Measurements from ENCODE around the gene BANP.
"Not testable (repeated sequence)": the region's sequence is repeated elsewhere in the genome, so short reads cannot be mapped to it uniquely, and the experiment has no call there.

Gene BANP

DNA sequence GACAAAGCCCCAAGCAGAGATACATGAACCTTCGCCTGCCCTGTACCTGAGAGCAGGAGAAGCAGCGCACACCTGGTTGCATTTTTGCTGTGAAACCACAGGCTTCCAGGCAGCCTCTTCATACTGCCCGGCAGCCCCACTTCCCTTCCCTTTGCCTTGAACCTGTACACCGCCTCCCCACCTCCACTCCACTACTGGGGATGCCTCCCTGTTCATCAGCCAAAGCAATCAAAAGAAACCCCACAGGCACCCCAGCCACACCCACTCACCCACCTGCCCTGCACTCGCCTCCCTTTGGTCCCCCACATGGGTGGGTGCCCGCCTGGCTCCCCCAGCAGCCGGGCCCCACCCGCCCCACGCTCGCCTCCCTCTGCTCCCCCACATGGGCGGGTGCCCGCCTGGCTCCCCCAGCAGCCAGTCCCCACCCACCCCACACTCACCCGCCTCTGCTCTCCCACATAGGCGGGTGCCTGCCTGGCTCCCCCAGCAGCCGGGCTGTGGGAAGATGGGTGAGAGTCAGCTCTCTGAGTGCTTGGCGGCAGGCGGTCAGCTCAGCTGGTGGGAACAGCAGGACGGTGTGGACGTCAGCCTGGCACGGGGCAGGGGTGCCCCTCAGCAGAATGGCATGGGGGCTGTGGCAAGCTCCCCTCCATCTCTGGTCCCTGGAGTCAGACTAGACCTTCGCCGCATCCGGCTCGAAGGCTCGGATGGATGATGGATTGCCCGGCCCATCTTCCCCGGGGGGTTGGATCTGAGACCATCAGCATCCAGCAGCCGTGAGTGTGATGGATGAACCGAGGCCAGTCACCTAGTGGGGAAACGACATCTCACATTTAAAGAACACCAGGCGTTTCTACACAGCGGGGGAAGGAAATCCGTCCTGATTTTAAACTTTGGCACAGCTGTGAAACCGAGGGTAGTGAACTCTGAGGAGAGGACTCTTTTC, 135.6 kb downstream of the BANP start:
- peaks cover 8% of the 10 kb centered on the region; the same call in 1 of the 2 replicates for H3K4me1 ChIP-seq (ENCODE audit: insufficient read depth, low read length)
- no peak overlapping the region for H3K9ac ChIP-seq (ENCODE audit: low read depth, low read length)
- no peaks in the 10 kb centered on the region for H3K9me3 ChIP-seq (ENCODE audit: control insufficient read depth, insufficient read depth, low read length)
- H3K36me3 ChIP-seq (ENCODE audit: insufficient read depth, low read length) = no peaks in the 10 kb centered on the region

DNA sequence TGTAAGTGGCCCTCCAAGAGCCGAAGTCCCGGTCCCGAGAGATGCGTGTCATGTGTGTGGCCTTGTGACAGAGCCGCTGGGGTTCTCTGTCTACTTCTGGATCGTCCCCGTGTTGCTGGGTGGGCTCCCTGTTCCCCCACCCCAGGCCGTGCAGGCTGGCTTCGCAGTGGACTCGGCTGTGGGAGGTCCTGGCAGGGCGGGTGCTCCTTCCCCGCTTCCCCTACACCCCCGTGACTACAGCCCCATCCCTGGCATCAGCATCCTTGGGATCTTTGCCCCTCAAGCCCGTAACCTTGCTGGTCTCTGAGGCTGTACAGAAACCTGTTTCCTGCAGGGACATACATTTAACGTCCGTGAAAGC, 136.3 kb downstream of the BANP start:
- Histone ChIP-seq H3K9ac (ENCODE audit: low read depth, low read length) (no peak overlapping the region), H3K4me1 (ENCODE audit: insufficient read depth, low read length) (peaks cover 8% of the 10 kb centered on the region; the same call in 1 of the 2 replicates), H3K36me3 (ENCODE audit: insufficient read depth, low read length) (no peaks in the 10 kb centered on the region), H3K9me3 (ENCODE audit: control insufficient read depth, insufficient read depth, low read length) (no peaks in the 10 kb centered on the region)

DNA sequence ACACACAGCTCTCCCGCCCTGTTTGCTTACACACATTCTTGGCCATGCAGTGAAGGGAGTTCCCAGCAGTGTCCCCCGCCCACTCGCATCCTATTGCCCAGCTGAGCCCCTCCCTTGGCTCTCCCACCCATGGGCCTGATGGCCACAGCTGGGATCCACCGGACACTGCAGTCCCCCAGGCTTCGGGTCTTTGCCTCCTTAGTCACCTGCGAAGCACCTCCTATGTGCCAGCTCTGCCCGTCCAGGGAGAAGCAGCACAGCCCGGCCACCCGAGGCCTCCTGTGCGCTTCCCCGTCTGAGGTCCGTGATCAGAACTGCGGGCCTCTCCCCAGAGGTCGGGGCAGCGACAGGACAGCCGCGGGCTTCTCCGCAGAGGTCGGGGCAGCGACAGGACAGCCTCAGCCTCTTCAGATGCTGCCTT, 136.9 kb downstream of the BANP start:
- H3K4me1 ChIP-seq (ENCODE audit: insufficient read depth, low read length) = peaks cover 8% of the 10 kb centered on the region; the same call in 1 of the 2 replicates
- H3K9ac ChIP-seq (ENCODE audit: low read depth, low read length) = no peak overlapping the region
- H3K36me3 ChIP-seq (ENCODE audit: insufficient read depth, low read length) = no peaks in the 10 kb centered on the region

DNA sequence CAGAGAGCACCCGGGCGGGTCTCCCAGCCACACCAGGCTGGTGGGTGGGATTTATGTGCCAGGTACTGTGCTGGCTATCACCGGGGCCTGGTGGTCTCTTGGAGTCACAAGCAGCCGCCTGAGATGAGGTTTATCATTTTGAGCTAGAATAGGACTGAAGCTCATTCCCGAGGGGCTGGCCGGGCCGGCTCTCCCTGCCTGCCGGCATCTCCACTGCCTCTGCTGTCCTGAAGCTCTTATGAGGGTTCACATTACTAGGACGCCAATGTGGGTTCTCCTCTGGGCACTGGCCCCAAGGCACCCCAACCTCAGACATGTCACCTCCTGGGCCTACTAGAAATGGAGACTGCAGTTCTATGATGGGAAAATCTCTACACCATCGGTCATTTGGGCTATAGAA, 137.4 kb downstream of the BANP start:
- not testable (repeated sequence) for H3K4me1 ChIP-seq (ENCODE audit: insufficient read depth, low read length); H3K9me3 ChIP-seq (ENCODE audit: control insufficient read depth, insufficient read depth, low read length); H3K36me3 ChIP-seq (ENCODE audit: insufficient read depth, low read length); H3K9ac ChIP-seq (ENCODE audit: low read depth, low read length)

More for the DNA sequence above, 136.9 kb downstream of the BANP start:
- no peaks in the 10 kb centered on the region for H3K9me3 ChIP-seq (ENCODE audit: control insufficient read depth, insufficient read depth, low read length)

DNA sequence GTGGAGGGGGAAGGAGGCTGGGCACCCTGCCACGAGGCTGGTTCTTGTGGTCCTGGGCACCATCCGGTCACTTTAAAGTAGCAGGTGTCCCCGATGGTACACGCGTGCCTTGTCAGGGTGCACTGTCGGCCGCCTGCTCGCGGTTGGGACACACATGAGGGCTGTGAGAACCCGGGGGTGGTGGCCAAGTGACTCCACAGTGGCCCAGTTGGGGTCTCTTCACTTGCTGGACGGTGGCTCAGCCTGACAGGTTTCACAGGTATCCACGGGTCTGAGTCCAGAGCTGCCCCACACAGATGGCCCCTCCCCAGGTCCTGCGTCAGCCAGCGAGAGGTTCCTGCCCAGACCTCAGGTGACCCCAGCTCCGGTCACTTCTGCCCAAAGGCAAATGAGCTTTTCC, 137.8 kb downstream of the BANP start:
- not testable (repeated sequence) for H3K9ac ChIP-seq (ENCODE audit: low read depth, low read length); H3K36me3 ChIP-seq (ENCODE audit: insufficient read depth, low read length); H3K9me3 ChIP-seq (ENCODE audit: control insufficient read depth, insufficient read depth, low read length); H3K4me1 ChIP-seq (ENCODE audit: insufficient read depth, low read length)

DNA sequence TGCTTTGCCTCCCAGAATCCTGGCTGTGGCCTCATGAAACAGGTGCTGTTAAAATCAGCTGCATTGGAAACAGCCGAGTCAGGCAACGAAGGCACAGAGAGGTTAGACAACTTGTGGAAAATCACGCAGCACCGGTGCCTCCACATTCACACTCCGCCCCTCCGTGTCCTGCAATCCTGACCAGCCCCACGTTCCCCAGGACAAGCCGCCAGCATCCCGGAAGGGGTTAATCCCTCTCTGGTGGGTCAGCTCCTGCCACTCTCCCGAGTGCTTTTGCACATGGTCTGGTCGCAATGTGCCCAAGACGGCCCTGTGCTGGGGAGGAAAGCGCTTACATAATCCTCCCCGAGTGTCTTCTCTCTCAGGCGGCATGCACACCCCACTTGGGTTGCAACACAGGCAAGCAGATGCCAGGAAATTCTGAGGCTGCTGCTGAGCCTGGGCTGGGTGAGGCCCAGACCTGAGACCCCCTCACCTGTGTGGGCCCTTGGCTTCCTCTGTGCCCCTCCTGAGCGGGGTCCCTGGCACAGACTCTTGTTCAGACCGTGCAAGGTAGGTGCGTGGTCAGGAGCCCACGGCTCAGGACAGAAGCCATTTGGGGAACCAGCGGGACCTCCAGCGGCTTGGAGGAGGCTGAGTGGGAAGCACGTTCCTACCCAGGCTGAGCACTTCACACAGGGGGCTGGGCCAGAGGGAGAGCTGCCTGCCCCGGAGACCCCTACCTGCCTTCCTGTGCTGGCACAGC, 138.6 kb downstream of the BANP start:
- H3K9me3 ChIP-seq (ENCODE audit: control insufficient read depth, insufficient read depth, low read length); H3K4me1 ChIP-seq (ENCODE audit: insufficient read depth, low read length); H3K36me3 ChIP-seq (ENCODE audit: insufficient read depth, low read length); H3K9ac ChIP-seq (ENCODE audit: low read depth, low read length): not testable (repeated sequence)

DNA sequence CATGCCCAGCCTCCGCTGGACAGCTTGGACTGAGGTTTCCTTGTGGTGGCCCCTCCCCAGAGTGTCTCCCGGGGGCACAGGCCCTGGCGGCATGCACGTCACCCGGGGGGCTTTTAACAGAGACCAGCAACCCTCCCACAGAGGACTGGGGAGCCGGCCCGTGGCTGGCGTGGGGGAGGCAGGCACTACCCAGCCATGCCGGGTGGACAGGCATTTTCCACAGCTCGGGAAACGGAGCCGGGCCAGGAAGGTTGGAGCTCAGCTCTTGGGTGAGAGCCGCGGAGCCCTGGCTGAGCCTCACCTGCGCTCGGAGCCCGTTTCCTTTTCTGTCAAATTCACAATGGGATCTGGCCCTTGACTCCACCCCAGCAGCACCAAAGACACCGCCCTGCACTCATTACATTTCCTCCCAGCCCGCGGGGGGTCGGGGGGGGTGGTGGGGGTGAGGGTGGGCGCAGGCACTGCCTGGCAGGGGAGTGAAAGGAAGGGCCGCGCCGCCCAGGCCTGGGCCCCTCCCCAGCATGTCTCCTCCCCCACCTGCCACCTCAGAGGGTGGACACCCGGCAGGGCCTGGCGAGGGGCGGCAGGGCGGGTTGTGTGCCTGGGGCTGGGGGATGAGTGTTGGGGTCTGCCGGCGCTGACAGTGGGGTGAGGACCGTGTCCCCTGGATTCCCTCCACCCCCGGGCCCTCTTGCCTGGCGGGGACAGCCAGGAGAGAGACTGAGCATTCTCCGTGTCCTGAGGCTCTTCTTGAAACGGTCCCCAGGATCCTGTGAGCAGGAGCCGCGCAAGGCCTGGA, 139.3 kb downstream of the BANP start:
- H3K9ac ChIP-seq (ENCODE audit: low read depth, low read length); H3K36me3 ChIP-seq (ENCODE audit: insufficient read depth, low read length); H3K4me1 ChIP-seq (ENCODE audit: insufficient read depth, low read length); H3K9me3 ChIP-seq (ENCODE audit: control insufficient read depth, insufficient read depth, low read length): not testable (repeated sequence)

DNA sequence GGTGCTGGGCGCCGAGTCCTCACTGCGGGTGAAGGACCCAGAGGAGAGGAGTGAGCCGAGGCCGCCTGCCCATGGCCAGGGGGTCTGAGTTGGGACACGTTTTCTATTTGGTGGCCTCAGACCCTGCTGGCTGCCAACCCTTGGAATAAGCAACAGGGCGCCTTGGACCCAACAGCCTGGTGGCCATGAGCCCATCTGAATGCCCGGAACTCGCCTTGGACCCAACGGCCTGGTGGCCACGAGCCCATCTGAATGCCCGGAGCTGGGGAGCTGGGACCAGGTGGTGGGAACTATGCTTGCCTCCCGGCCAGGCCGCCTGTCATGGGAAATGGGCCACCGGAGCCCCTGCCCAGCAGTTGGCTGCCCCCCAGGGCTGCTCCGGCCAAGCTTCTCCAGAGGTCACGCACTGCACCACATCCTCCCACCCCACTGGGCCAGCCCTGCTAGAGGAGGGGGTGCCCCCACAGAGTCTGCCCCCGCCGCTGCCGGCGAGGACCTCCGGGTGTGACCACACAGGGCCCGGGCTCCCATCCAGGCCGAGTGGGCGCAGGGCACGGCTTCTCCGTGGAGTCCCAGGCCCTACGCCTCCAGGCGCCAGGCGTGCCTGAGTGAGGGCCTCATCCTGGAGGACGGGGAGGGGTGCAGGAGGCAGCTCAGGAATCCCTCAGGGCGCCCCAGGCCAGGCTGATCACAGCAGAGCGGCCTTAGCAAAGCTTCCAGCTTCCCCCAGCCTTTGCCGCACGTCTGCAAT, 140.2 kb downstream of the BANP start:
- H3K36me3 ChIP-seq (ENCODE audit: insufficient read depth, low read length); H3K9me3 ChIP-seq (ENCODE audit: control insufficient read depth, insufficient read depth, low read length); H3K4me1 ChIP-seq (ENCODE audit: insufficient read depth, low read length); H3K9ac ChIP-seq (ENCODE audit: low read depth, low read length): not testable (repeated sequence)

DNA sequence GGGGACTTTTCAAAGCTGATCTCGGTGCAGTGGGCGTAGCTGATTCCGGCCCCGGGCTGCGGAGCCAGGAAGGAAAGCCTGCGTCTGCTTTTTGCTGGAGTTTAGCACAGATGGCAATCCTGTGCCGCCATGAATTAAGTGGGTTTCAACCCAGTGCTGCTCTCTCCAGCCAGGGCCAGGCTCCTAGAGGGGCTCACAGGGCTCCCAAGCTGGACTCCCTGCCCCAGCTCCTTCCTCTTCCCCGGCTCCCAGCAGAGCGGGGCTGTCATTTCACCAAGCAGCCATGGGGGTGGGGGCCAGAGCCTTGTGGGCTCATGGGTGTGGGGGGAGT, 140.7 kb downstream of the BANP start:
- not testable (repeated sequence) for H3K9ac ChIP-seq (ENCODE audit: low read depth, low read length); H3K36me3 ChIP-seq (ENCODE audit: insufficient read depth, low read length); H3K4me1 ChIP-seq (ENCODE audit: insufficient read depth, low read length); H3K9me3 ChIP-seq (ENCODE audit: control insufficient read depth, insufficient read depth, low read length)

DNA sequence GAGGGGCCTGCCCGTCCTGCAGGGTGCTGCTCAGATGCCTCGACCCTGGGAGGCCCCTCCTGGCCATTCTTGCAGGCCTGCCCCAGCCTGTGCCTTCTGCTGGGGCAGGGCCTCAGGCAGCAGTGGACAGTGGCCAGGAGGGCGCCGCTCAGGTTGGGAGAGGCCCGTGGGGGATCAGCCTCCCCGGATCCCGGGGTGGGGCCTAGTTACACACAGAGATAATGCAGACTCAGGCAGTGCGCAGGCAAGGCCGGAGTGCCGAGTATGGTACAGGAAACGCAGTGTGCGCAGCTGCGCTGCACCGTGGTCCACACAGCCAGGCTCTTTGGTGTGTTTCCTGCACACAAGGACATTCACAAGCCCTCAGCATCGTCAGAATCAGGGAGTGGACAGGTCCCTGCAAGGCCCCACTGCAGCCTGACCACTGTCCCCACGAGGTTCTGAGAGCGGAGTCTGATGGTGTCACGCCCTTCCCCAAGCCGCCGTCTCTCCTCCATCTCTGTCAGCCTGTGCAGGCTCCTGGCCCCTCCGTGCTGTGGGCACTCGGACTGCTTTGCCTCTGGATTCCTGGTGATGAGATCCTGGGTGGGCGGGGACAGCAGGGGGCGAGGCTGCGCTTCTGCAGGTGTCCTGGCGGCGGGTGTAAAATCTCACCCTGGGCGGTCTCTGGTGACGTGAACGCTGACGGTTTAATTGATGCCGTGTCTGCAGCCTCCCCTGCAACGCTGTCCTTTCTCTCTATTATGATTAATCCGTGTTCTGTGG, 141.7 kb downstream of the BANP start:
- H3K36me3 ChIP-seq (ENCODE audit: insufficient read depth, low read length); H3K9ac ChIP-seq (ENCODE audit: low read depth, low read length); H3K4me1 ChIP-seq (ENCODE audit: insufficient read depth, low read length); H3K9me3 ChIP-seq (ENCODE audit: control insufficient read depth, insufficient read depth, low read length): not testable (repeated sequence)

DNA sequence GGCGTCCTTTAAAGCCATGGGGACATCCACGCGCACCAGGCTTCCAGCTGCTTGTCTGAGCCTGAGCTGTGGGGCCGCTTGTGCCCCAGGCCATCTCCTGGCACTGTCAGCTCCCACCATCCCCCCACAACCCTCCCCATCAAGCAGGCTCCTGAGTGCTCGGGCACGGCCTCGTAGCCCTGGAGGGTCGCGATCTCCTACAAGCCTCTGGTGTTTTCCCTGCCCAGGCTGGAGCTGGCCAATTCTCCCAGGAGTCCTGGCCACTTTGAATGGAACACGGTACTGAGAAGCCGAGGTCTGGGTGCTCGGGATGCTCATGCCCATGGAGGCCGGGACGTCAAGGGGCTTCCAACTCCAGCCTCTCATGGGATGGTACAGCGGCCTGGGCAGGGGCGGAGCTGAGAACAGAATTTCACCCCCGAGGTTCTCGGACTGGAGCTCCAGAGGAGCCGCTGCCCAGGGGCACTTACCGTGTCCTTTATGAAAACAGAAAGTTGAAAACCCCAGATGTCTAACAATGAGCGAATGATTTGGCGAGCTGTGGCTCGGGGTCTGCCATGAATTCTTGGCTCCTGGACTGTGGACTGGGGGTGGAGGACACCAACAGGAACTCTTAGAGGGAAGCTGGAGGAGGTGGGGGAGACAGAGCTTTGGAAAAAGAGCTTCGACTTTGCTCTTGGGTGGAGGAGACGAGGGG, 142.5 kb downstream of the BANP start:
- H3K9ac ChIP-seq (ENCODE audit: low read depth, low read length); H3K9me3 ChIP-seq (ENCODE audit: control insufficient read depth, insufficient read depth, low read length); H3K36me3 ChIP-seq (ENCODE audit: insufficient read depth, low read length); H3K4me1 ChIP-seq (ENCODE audit: insufficient read depth, low read length): not testable (repeated sequence)

DNA sequence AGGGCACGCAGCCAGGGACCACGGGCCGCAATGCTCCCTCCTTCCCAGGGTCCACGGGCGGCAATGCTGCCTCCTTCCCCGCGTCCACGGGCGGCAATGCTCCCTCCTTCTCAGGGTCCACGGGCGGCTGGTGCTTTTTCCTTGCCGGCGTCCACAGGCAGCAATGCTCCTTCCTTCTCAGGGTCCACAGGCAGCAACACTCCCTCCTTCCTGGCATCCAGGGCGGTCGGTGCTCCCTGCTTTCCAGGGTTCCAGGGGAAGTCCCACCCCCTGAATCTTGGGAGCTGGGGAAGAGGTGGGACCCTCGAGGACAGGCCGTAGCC, 143.0 kb downstream of the BANP start:
- not testable (repeated sequence) for H3K9ac ChIP-seq (ENCODE audit: low read depth, low read length); H3K9me3 ChIP-seq (ENCODE audit: control insufficient read depth, insufficient read depth, low read length); H3K4me1 ChIP-seq (ENCODE audit: insufficient read depth, low read length); H3K36me3 ChIP-seq (ENCODE audit: insufficient read depth, low read length)

DNA sequence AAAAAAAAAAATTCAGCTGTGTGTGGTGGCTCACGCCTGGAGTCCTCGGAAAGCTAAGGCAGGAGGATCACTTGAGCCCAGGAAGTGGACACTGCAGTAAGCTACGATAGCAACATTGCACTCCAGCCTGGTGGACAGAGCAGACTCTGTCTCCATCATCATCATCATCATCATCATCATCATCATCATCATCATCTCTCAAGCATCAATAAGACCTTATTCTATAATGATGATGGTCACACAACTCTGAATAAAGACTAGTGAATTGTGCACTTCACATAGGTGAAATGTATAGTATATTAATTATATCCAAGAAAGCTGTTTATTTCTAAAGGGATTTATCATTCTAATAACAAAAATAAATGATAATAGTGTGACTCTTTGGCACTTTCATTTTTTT, 143.7 kb downstream of the BANP start:
- H3K9me3 ChIP-seq (ENCODE audit: control insufficient read depth, insufficient read depth, low read length); H3K36me3 ChIP-seq (ENCODE audit: insufficient read depth, low read length); H3K4me1 ChIP-seq (ENCODE audit: insufficient read depth, low read length); H3K9ac ChIP-seq (ENCODE audit: low read depth, low read length): not testable (repeated sequence)
